ENCODE measurements around the gene RXFP1.

The RXFP1 gene

GRCh38 chr4:158527516-158527915 lies 5.8 kb downstream of the RXFP1 start:
- Histone ChIP-seq H3K4me3 (ENCODE audit: insufficient read depth, low read depth, low read length) (no peak overlapping the region), H3K27ac (ENCODE audit: insufficient read depth, low read depth, low read length, poor library complexity, severe bottlenecking) (no peak overlapping the region), H3K27me3 (ENCODE audit: control insufficient read depth, insufficient read depth, low read length, poor library complexity, severe bottlenecking) (no peaks in the 10 kb centered on the region), H3K4me1 (ENCODE audit: control insufficient read depth, insufficient read depth, low read length) (no peaks in the 10 kb centered on the region), H3K36me3 (ENCODE audit: control insufficient read depth, insufficient read depth, low read length) (no peaks in the 10 kb centered on the region), H3K9me3 (ENCODE audit: control insufficient read depth, low read length) (no peaks in the 10 kb centered on the region)
- WGBS, 2 experiments = no CpG with 5 or more reads among the region's 1 CpG

GRCh38 chr4:158529505-158529904 lies 7.8 kb downstream of the RXFP1 start:
- no peaks in the 10 kb centered on the region for H3K36me3 ChIP-seq (ENCODE audit: control insufficient read depth, insufficient read depth, low read length)
- H3K4me1 ChIP-seq (ENCODE audit: control insufficient read depth, insufficient read depth, low read length) = no peaks in the 10 kb centered on the region
- no peak overlapping the region for H3K4me3 ChIP-seq (ENCODE audit: insufficient read depth, low read depth, low read length)
- H3K27me3 ChIP-seq (ENCODE audit: control insufficient read depth, insufficient read depth, low read length, poor library complexity, severe bottlenecking) = no peaks in the 10 kb centered on the region
- H3K27ac ChIP-seq (ENCODE audit: insufficient read depth, low read depth, low read length, poor library complexity, severe bottlenecking) = no peak overlapping the region
- WGBS, 2 experiments = 89 to 94% methylated on average over 1 of the region's 1 CpG
- H3K9me3 ChIP-seq (ENCODE audit: control insufficient read depth, low read length) = no peaks in the 10 kb centered on the region

DNA sequence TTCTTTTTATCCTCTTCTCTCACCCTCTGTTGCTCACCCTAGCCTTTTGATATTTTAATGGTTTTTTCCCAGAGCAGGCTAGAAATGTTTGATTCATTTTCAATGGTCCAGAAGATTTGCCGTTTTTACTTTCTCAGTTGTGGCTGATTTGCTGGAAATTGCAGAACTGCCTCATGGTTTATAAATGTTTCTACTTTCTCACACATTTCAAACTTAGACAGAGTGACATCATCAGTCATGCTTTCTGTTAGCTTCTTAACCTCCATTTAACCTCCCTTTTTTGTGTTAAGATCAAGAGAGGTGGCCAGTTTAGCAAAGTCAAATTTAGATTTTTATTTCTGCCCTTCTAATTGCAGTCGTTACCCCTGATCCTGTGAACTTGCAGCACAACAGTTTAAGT lies 8.7 kb downstream of the RXFP1 start:
- WGBS, 2 experiments = 88 to 96% methylated on average over 2 of the region's 2 CpGs
- no peaks in the 10 kb centered on the region for H3K27me3 ChIP-seq (ENCODE audit: control insufficient read depth, insufficient read depth, low read length, poor library complexity, severe bottlenecking)
- no peaks in the 10 kb centered on the region for H3K36me3 ChIP-seq (ENCODE audit: control insufficient read depth, insufficient read depth, low read length)
- no peak overlapping the region for H3K27ac ChIP-seq (ENCODE audit: insufficient read depth, low read depth, low read length, poor library complexity, severe bottlenecking)
- no peaks in the 10 kb centered on the region for H3K9me3 ChIP-seq (ENCODE audit: control insufficient read depth, low read length)
- no peaks in the 10 kb centered on the region for H3K4me1 ChIP-seq (ENCODE audit: control insufficient read depth, insufficient read depth, low read length)
- no peak overlapping the region for H3K4me3 ChIP-seq (ENCODE audit: insufficient read depth, low read depth, low read length)

GRCh38 chr4:158530898-158531297 lies 9.2 kb downstream of the RXFP1 start:
- no peak overlapping the region for H3K27ac ChIP-seq (ENCODE audit: insufficient read depth, low read depth, low read length, poor library complexity, severe bottlenecking)

GRCh38 chr4:158532556-158533231 lies 11.0 kb downstream of the RXFP1 start:
- Histone ChIP-seq H3K27ac (ENCODE audit: insufficient read depth, low read depth, low read length, poor library complexity, severe bottlenecking) (no peak overlapping the region), H3K27me3 (ENCODE audit: control insufficient read depth, insufficient read depth, low read length, poor library complexity, severe bottlenecking) (no peaks in the 10 kb centered on the region), H3K4me3 (ENCODE audit: insufficient read depth, low read depth, low read length) (no peak overlapping the region), H3K9me3 (ENCODE audit: control insufficient read depth, low read length) (no peaks in the 10 kb centered on the region), H3K4me1 (ENCODE audit: control insufficient read depth, insufficient read depth, low read length) (no peaks in the 10 kb centered on the region), H3K36me3 (ENCODE audit: control insufficient read depth, insufficient read depth, low read length) (no peaks in the 10 kb centered on the region)
- WGBS, 2 experiments = 54 to 78% methylated on average over 4 to 6 of the region's 6 CpGs

More at GRCh38 chr4:158530898-158531297, 9.2 kb downstream of the RXFP1 start:
- 83 to 84% methylated on average over 6 of the region's 6 CpGs for WGBS, 2 experiments
- no peaks in the 10 kb centered on the region for H3K9me3 ChIP-seq (ENCODE audit: control insufficient read depth, low read length)
- no peak overlapping the region for H3K4me3 ChIP-seq (ENCODE audit: insufficient read depth, low read depth, low read length)
- no peaks in the 10 kb centered on the region for H3K27me3 ChIP-seq (ENCODE audit: control insufficient read depth, insufficient read depth, low read length, poor library complexity, severe bottlenecking)
- no peaks in the 10 kb centered on the region for H3K36me3 ChIP-seq (ENCODE audit: control insufficient read depth, insufficient read depth, low read length)
- no peaks in the 10 kb centered on the region for H3K4me1 ChIP-seq (ENCODE audit: control insufficient read depth, insufficient read depth, low read length)

- Histone ChIP-seq H3K4me3 (ENCODE audit: insufficient read depth, low read depth, low read length) (no peak overlapping the region), H3K4me1 (ENCODE audit: control insufficient read depth, insufficient read depth, low read length) (no peaks in the 10 kb centered on the region), H3K36me3 (ENCODE audit: control insufficient read depth, insufficient read depth, low read length) (no peaks in the 10 kb centered on the region), H3K27ac (ENCODE audit: insufficient read depth, low read depth, low read length, poor library complexity, severe bottlenecking) (no peak overlapping the region), H3K9me3 (ENCODE audit: control insufficient read depth, low read length) (no peaks in the 10 kb centered on the region), H3K27me3 (ENCODE audit: control insufficient read depth, insufficient read depth, low read length, poor library complexity, severe bottlenecking) (no peaks in the 10 kb centered on the region)
- 93 to 100% methylated on average over 3 of the region's 3 CpGs for WGBS, 2 experiments
Observed at GRCh38 chr4:158534727-158535126, 13.0 kb downstream of the RXFP1 start.

- H3K27me3 ChIP-seq (ENCODE audit: control insufficient read depth, insufficient read depth, low read length, poor library complexity, severe bottlenecking) = no peaks in the 10 kb centered on the region
- no peak overlapping the region for H3K4me3 ChIP-seq (ENCODE audit: insufficient read depth, low read depth, low read length)
- no peaks in the 10 kb centered on the region for H3K36me3 ChIP-seq (ENCODE audit: control insufficient read depth, insufficient read depth, low read length)
- WGBS, 2 experiments = 94 to 96% methylated on average over 4 of the region's 4 CpGs
- H3K4me1 ChIP-seq (ENCODE audit: control insufficient read depth, insufficient read depth, low read length) = no peaks in the 10 kb centered on the region
- H3K27ac ChIP-seq (ENCODE audit: insufficient read depth, low read depth, low read length, poor library complexity, severe bottlenecking) = no peak overlapping the region
- no peaks in the 10 kb centered on the region for H3K9me3 ChIP-seq (ENCODE audit: control insufficient read depth, low read length)
Observed at GRCh38 chr4:158535130-158535614, 13.5 kb downstream of the RXFP1 start.

- Histone ChIP-seq H3K4me1 (ENCODE audit: control insufficient read depth, insufficient read depth, low read length) (no peaks in the 10 kb centered on the region), H3K27me3 (ENCODE audit: control insufficient read depth, insufficient read depth, low read length, poor library complexity, severe bottlenecking) (no peaks in the 10 kb centered on the region), H3K4me3 (ENCODE audit: insufficient read depth, low read depth, low read length) (no peak overlapping the region), H3K9me3 (ENCODE audit: control insufficient read depth, low read length) (no peaks in the 10 kb centered on the region), H3K27ac (ENCODE audit: insufficient read depth, low read depth, low read length, poor library complexity, severe bottlenecking) (no peak overlapping the region), H3K36me3 (ENCODE audit: control insufficient read depth, insufficient read depth, low read length) (no peaks in the 10 kb centered on the region)
- 87 to 93% methylated on average over 3 of the region's 3 CpGs for WGBS, 2 experiments
Observed at GRCh38 chr4:158536833-158537232, 15.2 kb downstream of the RXFP1 start.

- WGBS, 2 experiments = 91% methylated on average over 4 of the region's 4 CpGs
- Histone ChIP-seq H3K27ac (ENCODE audit: insufficient read depth, low read depth, low read length, poor library complexity, severe bottlenecking) (no peak overlapping the region), H3K9me3 (ENCODE audit: control insufficient read depth, low read length) (no peaks in the 10 kb centered on the region), H3K27me3 (ENCODE audit: control insufficient read depth, insufficient read depth, low read length, poor library complexity, severe bottlenecking) (no peaks in the 10 kb centered on the region), H3K4me1 (ENCODE audit: control insufficient read depth, insufficient read depth, low read length) (no peaks in the 10 kb centered on the region), H3K4me3 (ENCODE audit: insufficient read depth, low read depth, low read length) (no peak overlapping the region), H3K36me3 (ENCODE audit: control insufficient read depth, insufficient read depth, low read length) (no peaks in the 10 kb centered on the region)
Observed at GRCh38 chr4:158538176-158538575, 16.5 kb downstream of the RXFP1 start.

DNA sequence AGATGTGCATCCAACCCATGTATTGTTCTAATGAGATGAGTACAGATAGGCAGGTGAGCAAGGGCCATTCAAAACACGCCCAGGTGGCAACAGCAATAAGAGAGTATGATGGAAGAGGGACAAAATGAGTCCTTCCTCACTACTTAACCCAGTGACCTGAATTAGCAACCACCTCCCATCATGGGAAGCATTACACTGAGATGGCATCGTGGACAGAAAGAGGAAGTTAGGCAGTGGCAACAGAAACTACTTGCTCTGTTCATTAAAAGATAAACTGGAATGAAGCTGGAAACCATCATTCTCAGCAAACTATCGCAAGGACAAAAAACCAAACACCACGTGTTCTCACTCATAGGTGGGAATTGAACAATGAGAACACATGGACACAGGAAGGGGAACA lies 17.2 kb downstream of the RXFP1 start:
- WGBS, 2 experiments = 95 to 99% methylated on average over 4 of the region's 4 CpGs
- Histone ChIP-seq H3K27ac (ENCODE audit: insufficient read depth, low read depth, low read length, poor library complexity, severe bottlenecking) (no peak overlapping the region), H3K27me3 (ENCODE audit: control insufficient read depth, insufficient read depth, low read length, poor library complexity, severe bottlenecking) (no peaks in the 10 kb centered on the region), H3K4me3 (ENCODE audit: insufficient read depth, low read depth, low read length) (no peak overlapping the region), H3K36me3 (ENCODE audit: control insufficient read depth, insufficient read depth, low read length) (no peaks in the 10 kb centered on the region), H3K4me1 (ENCODE audit: control insufficient read depth, insufficient read depth, low read length) (no peaks in the 10 kb centered on the region), H3K9me3 (ENCODE audit: control insufficient read depth, low read length) (no peaks in the 10 kb centered on the region)

Data from ectodermal cell (in vitro differentiated cells).